Right renal pelvis (tissue), 4 donors: ENCODE results near the gene HNRNPH2. TPM values are rescaled to one million over a fixed set of nuclear protein-coding genes. Genes with fewer than 3 reads are reported as not detected.

Source experiments
- DNase-seq, 4 donors: peaks; one replicate each; pipeline ENCODE4 v3.0.0-alpha.2; 2013; ENCODE audit warnings: low read depth in 4 of 4, low spot score in 3 of 4, missing footprints in 1 of 4
- polyA plus RNA-seq, 4 donors: library from polyadenylated mRNA; unstranded; fragments of 120-200 nt; gene quantifications; one replicate each; pipeline ENCODE4 v1.2.1, GENCODE V29; 2013; ENCODE audit not compliant: insufficient read length in 4 of 4

The HNRNPH2 gene
- polyA plus RNA-seq: 100 to 1,000 TPM; 134 to 155 (median 147) TPM

GRCh38 chrX:101407748-101408531 lies at the start of gene HNRNPH2, which contains the start of gene GLA:
Gene HNRNPH2 (plus strand): TSS chrX:101408222. CDS start chrX:101411989, 3,767 bp downstream.
Gene GLA (minus strand): TSS chrX:101407925. CDS start chrX:101407903, 22 bp downstream.
- DNase-seq: peak; percentile 88 to 93 (median 90)

- DNase-seq: no peak
These were observed 48.1 kb upstream of the HNRNPH2 start for GRCh38 chrX:101359966-101360365.

- DNase-seq: no peak
These were observed 47.6 kb upstream of the HNRNPH2 start for GRCh38 chrX:101360390-101360789.

GRCh38 chrX:101362116-101362515 lies 45.9 kb upstream of the HNRNPH2 start:
- DNase-seq: no peak

- DNase-seq: no peak
These were observed 45.3 kb upstream of the HNRNPH2 start for GRCh38 chrX:101362757-101363156.

- DNase-seq: no peak
These were observed 42.7 kb upstream of the HNRNPH2 start for GRCh38 chrX:101365301-101365795.

- DNase-seq: no peak
These were observed 39.2 kb upstream of the HNRNPH2 start for GRCh38 chrX:101368800-101369199.

- no peak for DNase-seq
These were observed 38.3 kb upstream of the HNRNPH2 start for GRCh38 chrX:101369687-101370086.

- DNase-seq: no peak
These were observed 37.0 kb upstream of the HNRNPH2 start for GRCh38 chrX:101370888-101371504.

- no peak for DNase-seq
These were observed 30.5 kb upstream of the HNRNPH2 start for GRCh38 chrX:101377547-101377946.

GRCh38 chrX:101383679-101384205 lies 24.3 kb upstream of the HNRNPH2 start:
- DNase-seq: no peak

- DNase-seq: no peak
These were observed 22.9 kb upstream of the HNRNPH2 start for GRCh38 chrX:101385026-101385684.

- DNase-seq: no peak
These were observed 22.1 kb upstream of the HNRNPH2 start, which contains the start of gene BTK for GRCh38 chrX:101385795-101386541. Gene BTK (minus strand): TSS chrX:101386191. CDS start chrX:101375284, 10,907 bp downstream.

- no peak for DNase-seq
These were observed 21.5 kb upstream of the HNRNPH2 start for GRCh38 chrX:101386542-101386885.

GRCh38 chrX:101388604-101389003 lies 19.4 kb upstream of the HNRNPH2 start:
- no peak for DNase-seq

- peak; percentile 68 to 80 (median 74) for DNase-seq
These were observed 17.1 kb upstream of the HNRNPH2 start, which contains the start of gene RPL36A for GRCh38 chrX:101390664-101391525. Gene RPL36A (plus strand): TSS chrX:101391011. CDS start chrX:101391044, 33 bp downstream.

GRCh38 chrX:101391831-101392230 lies 16.2 kb upstream of the HNRNPH2 start:
- no peak for DNase-seq

- no peak for DNase-seq
These were observed 14.3 kb upstream of the HNRNPH2 start for GRCh38 chrX:101393530-101394305.
